ENCODE data around the gene ACADS.

The ACADS gene

DNA sequence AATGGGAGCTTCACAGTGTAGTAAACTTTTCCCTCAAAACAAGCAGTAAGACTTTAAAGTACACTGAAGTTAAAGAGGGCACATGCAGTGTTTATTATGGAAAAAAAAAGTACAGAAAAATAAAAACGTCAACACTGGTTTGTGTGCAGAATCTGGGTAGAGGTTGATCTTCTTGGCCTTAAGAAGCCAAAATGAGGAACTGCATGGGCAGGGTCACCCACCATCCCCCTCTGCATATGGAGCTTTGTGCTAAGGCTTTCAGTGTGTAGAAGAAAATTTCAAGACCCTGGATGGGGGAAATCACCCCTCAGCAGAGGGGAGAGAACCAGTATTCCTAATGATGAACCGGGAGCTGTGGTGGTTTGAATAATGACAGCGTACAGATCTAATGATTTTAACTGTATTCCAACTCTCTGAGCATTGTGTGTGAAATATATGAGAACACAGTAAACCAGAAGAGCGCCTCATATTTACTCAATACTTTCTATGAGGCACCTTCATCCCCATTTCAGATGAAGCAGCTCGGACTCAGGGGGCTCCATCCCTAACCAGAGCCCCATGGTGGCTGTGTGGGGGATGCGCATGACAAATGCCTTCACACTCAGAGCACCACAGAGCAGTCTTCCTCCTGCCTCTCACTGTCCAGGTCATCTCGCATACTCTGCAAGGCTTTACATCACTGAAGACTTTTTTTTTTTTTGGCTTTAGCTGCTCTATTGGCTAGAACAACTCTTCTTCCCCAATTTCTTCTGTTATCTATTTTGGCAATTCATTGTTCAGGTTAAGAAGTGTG is 33.4 kb downstream of the ACADS start:
- DNase-seq, result no peak

DNA sequence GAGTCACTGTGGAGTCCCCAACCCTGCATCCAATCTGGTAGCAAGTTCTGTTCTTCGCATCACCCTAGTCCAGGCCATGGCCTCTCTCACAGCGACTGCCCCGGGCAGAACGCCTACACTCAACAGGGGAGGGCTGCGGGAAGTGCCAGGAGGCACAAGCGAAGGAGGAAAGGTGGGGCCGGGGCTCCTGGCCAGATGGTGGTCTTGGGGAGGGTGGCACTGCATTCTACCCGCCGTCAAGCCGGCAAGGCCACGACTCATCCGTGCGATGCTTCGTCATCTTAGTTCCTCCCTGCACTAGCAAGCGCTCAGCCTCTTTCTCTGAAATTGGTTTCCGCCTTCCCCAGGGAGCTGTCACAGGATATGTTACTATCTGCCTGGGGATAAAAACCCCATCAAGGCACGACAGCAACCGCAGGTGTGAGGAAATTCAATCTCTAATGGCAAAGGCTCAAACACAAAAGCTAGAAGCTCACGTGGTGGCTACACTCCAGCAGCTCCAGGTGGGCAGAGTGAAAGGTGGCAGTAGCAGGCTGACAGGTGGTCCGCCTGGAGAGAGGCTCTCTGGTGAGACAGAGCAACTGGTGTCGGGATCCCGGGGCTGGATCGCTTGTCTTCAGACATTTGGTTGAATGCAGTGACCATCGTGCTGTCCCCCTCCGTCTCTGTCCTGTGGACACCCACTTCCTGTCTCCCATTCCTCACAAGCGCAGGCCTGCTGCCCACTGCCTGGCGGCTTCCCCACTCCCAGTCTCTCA is 34.1 kb downstream of the ACADS start:
- DNase-seq, result no peak

DNA sequence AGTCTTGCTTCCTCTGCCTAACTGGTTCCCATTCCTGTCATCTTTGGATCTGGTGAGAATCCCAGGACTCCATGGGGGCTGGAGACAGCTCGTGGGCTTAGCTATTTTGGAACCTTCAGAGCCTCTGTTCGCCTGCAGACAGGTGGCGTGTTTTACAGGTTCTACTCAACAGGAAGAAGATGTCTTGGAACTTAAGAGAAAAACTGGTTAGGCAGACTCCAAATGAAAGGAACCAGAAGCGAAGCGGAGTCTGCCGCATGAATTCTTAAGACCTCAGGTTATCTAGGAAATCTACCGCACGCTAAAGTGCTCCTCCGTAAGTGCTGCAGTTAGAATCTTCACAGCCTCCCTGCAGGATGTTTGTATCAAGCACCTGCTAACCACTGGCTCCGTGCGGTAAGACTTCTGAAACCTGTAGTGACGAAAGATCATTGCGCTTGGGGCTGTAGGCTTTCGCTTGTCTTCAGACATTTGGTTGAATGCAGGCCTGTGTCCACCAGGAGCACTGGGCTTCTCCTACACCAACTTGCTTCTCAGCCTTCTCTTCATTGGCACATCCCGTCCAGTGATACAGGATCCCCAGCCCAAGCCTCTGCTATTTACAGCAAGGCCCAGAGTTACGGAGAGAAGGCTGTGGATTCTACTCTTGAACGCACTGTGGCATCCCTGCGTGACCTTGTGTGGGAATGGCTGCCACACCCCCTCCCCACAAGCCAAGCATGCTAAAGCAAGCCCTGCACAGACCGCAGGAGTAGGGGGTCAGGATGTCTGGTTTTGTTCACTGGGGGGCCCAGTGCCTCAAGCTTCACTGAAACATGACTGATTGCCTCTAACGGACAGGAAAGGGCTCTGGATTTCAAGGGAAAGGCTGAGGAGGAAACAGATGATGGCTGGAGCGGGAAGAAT is 35.0 kb downstream of the ACADS start:
- DNase-seq, result peak; percentile 23

DNA sequence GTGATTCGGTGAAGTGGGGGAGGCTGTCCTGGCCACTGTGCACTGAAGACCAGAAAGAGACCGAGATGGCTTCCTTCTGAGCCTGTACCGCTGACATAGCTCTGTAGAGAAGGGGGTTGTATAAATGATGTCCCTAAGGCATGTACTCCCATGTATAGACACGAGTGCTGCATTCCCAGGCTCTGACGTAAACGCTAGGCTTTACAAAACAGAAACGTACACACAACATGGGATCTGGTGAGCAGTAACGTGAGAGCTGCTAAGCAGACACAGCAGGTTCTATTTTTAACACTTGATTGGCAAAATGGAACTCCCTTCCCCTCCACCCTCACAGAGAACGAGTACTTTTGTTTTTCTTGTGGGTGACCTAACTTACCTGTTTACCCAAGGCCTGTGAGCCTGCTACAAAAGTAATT is 35.9 kb downstream of the ACADS start:
- DNase-seq, result peak; percentile 93

DNA sequence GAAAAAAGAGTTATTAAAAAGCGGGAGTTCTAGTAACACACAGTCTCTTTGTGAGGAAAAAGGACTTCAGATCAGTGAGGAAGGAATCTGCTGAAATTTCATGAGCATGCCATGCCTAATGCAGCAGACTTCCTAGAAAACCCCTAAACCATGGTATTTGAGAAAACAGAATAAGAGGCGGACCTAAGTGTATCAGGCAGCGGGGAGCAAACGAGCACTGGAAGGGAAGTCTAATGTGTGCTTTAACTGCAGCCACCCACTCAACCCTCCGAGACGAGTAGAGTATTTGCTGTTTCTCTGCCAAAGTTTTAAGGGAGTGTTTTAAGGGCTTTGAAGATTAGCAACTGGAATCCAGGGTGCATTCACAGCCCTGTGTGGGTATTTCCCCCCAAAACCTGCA is 36.5 kb downstream of the ACADS start:
- peak; percentile 19 for DNase-seq

DNA sequence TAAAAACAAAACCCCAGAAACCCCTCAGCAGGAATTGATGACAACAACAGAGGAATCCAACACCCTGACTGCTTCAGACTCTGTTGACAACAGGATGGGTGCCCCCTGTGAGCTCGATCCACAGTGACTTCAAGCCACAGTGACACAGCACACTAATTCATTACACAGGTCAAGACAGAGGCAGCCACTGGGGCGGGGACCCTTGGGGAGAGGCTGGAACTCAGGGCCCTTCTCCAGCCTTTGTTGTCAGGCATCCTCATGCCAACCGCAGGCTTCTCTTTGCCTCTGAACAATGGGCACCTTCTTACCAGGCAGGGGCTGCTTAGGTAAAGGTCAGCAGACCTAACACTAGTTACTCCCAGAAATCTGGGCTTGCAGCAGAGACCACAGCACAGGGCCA is 37.6 kb downstream of the ACADS start:
- no peak for DNase-seq

DNA sequence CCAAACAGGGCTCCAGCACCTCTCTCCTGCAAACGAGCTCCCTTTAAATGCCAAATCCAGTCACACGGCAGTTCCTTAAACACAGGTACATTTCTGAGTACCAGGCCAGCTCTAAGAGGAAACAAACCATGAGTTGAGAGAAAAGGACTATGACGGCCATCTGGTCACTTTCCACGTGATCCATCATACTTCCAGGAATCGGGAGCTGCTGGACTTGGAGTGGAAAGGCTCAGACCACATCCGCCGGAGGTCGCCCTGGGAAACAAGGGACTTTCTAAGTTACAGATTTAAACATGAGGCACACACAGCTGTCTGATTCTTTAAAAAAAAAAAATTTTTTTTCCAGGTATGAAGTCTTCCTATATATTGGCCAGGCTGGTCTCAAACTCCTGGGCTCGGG is 39.2 kb downstream of the ACADS start:
- no peak for DNase-seq

DNA sequence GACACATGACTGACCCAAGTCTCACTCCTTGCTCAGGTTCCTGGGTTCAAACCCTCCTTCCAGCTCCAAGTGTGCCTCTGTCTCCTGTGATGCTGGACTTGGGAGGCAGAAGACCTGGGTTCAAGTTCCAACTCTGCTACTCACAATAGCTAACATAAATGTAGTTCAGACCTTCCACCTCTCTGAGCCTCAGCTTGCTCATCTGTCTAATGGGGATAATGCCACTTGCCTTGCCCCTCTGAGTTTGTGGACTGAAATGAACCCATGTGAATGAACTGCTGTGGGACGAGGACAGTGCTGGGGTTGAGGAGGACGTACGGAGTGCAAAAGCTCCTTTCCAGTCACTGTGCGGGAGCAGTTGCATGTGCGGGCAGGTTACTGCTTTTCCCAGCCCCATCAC is 40.9 kb downstream of the ACADS start:
- no peak for DNase-seq

DNA sequence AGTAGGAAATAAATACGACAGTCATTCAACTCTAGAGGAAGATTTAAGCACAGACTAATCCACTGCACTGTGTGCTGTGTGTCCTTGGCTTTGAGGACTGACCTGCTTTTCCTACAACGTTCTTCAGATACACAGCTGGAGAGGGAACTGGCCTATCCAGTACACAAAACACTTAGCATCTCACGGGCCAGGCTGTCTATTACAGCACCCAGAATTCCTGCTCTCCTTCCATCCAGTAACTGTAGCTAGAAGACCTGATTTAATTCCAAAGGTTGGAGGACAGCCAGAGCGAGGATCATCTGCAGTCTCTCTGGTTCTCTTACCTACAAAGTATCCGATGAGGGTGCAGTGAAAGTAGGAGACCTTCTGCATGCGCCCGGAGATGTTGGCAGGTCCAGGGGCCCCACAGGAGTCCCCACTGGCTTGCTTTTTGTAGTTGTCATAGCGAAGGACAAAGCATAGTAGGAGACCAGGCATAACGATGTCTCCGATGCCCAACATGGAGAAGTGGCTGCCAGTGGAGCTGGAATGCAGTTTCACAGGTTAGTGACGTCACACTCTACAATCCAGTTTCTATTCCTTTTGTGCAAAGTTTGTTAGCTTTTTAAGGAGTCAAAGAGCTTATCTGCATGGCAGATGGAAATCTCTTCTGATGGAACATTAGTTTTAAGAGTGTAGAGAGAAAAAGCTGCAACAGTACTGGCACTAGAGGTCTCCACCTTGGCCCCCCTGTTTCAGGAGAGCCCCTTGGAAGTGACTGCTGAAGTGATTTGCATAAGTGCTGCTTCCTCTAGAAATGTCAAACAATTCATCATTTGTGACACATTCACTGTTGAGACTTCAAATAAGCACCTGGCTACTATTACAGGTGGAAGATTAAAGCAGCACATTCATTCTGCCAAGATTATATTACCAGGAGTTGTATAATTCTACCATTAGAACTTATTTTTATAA is 41.7 kb downstream of the ACADS start:
- DNase-seq, result no peak

DNA sequence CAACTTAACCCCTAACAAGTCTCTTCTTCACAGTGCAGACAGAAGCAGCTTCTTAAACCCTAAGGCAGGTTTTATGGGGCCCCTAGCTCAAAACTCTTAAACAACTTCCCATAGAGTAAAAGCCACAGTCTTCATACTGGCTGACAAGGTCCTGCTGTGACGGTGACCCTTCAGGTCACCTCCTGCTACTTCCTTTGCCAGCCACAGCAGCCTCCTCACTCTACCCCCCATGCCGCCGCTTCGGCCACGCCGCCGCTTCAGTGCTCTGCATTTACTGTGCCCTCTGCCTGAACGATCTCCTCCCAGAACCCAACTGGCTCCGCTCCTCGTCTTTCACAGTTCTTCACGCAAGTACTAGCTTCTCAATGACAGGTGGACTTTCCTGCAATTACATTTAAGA is 45.5 kb downstream of the ACADS start:
- no peak for DNase-seq

DNA sequence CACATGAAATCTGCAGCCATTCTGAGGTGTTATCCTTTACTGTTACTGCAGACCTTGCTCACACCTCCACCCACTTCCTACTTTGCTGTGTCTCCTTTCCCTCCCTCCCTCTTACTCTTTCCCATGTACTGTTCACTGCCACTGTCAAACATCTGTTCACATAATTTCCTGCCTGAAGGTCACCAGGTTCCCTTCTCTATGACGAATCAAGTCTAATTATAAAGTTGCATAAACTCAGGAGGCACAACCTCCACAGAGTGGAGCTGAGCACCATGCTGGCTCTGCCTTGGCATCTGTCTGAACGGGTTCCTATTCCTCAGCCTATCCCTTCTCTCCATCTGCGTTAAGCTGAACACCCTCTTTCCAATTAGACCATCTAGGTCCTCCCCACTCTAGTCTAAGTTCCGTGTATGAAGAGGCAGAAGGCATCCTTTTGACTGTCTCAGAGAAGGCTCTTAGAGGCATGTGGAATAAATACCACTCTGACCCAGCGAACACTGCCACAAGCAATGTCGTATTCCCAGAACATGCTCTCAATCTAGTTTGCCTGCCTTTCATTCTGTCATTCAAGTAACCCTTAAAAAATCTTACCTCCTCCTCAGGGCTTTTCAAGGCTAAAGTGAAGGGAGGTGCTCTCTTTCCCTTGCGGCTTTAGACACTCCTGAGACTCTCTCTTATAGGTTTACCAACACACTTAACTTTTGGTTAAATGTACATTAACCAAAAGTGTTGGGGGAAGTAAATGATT is 48.7 kb downstream of the ACADS start:
- no peak for DNase-seq

DNA sequence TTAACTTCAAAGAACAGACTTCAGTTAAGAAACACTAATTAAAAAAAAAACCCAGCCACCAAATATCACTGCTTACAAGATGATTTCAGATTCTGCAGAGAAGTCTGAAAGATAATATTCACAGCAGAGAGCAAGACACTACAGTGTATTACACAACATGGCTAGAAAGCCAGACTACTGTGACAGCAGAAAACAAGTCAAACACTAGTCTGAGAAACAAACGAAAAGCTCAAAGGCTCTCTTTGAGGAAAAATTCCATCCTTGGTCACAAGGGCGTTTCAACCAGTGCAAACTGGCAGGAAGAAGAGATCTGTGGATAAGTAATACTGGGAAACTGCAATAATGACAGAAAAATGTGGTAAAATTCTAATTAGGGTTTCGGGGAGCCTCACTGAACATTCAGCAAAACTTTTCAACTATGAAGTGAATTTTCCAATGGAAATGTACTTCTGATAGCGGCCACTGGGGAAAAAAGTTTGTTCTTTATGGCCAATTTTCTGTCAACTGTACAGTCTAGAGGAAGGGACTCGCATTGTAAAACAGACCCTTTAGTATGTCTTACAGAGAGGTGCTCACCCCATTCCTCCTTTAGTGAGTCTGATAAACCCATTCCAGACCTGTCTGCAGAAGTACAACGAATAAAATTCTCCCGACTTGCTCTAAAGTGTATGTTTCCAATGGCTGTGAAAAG is 50.4 kb downstream of the ACADS start:
- no peak for DNase-seq

DNA sequence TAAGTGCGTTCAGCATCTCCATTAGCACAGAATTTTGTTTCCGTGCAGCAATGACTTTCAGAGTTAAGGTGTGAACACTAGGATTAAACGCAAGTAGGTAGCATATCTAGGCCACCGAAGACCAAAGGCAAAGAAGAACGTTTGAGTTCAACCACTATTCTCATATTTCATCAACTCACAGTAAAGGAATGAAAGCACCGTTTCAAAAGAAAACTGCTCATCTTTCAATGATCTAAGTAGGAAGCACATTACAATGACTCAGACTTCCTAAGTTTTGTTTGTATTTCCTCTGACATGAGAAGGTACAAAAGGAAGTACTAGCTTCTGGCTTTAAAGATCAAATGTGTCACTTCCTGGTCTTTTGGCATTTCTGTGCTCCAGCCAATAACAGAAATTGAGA is 57.6 kb downstream of the ACADS start:
- peak; percentile 46 for DNase-seq

DNA sequence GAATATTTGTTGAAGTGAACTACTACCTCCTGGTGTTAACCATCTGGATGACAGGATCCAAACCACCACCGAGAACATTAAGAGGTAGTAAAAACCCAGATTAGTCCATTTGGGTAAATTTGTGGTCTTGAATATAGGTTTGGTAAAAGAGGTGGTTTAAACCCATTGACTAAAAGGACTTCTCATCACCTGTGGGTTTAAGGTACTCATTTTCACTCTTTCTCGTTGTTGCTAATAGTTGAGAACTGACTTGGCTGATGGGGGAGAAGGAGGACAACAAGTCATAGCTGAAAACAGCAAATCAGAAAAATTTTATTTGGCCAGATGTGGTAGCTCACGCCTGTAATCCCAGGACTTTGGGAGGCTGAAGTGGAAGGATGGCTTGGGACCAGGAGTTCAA is 59.2 kb downstream of the ACADS start:
- no peak for DNase-seq

DNA sequence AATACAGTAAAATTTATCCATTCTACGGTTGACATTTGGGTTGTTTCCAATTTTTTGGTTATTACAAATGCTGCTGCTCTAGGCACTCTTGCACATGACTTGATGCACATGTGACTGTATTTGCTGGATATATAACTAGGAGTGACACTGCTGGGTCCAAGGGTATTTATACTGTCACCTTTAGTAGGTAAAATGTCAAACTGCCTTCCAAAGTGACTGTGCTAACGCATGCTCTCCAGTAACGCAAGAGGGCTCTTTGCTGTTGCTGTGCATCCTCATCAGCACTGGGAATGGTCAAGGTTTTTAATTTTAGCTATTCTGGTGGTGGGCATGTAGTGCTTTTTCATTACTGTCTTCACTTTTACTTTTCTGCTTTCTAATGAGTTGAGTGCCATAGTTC is 62.3 kb downstream of the ACADS start:
- no peak for DNase-seq

Data from fibroblast of upper back skin (primary cell).